ENCODE measurements around the gene CYSTM1. TPM values are rescaled to one million over a fixed set of nuclear protein-coding genes. Genes with fewer than 3 reads are reported as not detected.
"Not testable (repeated sequence)": the region's sequence is repeated elsewhere in the genome, so short reads cannot be mapped to it uniquely, and the experiment has no call there.

CYSTM1 gene
- total RNA-seq, 1 donor from 2014 or later, result 8.3 TPM

GRCh38 chr5:140150201-140150600, 24.8 kb upstream of the CYSTM1 start:
- DNase-seq, result no peak

GRCh38 chr5:140151144-140152021, 23.6 kb upstream of the CYSTM1 start:
- DNase-seq, result no peak

- no peak for DNase-seq
Observed at GRCh38 chr5:140152022-140152999, 22.7 kb upstream of the CYSTM1 start.

- DNase-seq, result no peak
Observed at GRCh38 chr5:140153255-140153654, 21.7 kb upstream of the CYSTM1 start.

GRCh38 chr5:140153905-140154304, 21.1 kb upstream of the CYSTM1 start:
- no peak for DNase-seq

- DNase-seq, result not testable (repeated sequence)
Observed at GRCh38 chr5:140154710-140155381, 20.1 kb upstream of the CYSTM1 start.

- DNase-seq, result peak; percentile 95
Observed at GRCh38 chr5:140157032-140157781, 17.8 kb upstream of the CYSTM1 start.

GRCh38 chr5:140159014-140159927, 15.7 kb upstream of the CYSTM1 start:
- no peak for DNase-seq

- no peak for DNase-seq
Observed at GRCh38 chr5:140162275-140162674, 12.7 kb upstream of the CYSTM1 start.

- no peak for DNase-seq
Observed at GRCh38 chr5:140162781-140163180, 12.2 kb upstream of the CYSTM1 start.

- DNase-seq, result no peak
Observed at GRCh38 chr5:140165101-140165922, 9.7 kb upstream of the CYSTM1 start.

GRCh38 chr5:140165923-140166270, 9.1 kb upstream of the CYSTM1 start:
- DNase-seq, result no peak

GRCh38 chr5:140166911-140167310, 8.1 kb upstream of the CYSTM1 start:
- DNase-seq, result no peak

- no peak for DNase-seq
Observed at GRCh38 chr5:140168371-140168770, 6.6 kb upstream of the CYSTM1 start.

GRCh38 chr5:140169410-140169809, 5.6 kb upstream of the CYSTM1 start:
- no peak for DNase-seq

- DNase-seq, result no peak
Observed at GRCh38 chr5:140172483-140172882, 2.5 kb upstream of the CYSTM1 start.

- no peak for DNase-seq
Observed at GRCh38 chr5:140174014-140174413, 974 bp upstream of the CYSTM1 start.

GRCh38 chr5:140175367-140176030, 511 bp downstream of the CYSTM1 start:
- peak; percentile 73 for DNase-seq

- no peak for DNase-seq
Observed at GRCh38 chr5:140176031-140176387, 1.0 kb downstream of the CYSTM1 start.
